Osteoblast (primary cell): ENCODE results near the gene ADD2. TPM values are rescaled to one million over a fixed set of nuclear protein-coding genes. Genes with fewer than 3 reads are reported as not detected.

Experiments
- DNase-seq: peaks from one replicate; pipeline ENCODE4 v3.0.0; 2011; ENCODE audit warnings: low spot score, mixed read lengths; ENCODE audit not compliant: insufficient read length; ENCODE audit errors: missing footprints
- H2AFZ ChIP-seq: 2 replicates; pipeline ENCODE4 v1.6.0; 2011; ENCODE audit warnings: mild to moderate bottlenecking, low read length
- H3K27ac ChIP-seq: 2 replicates; pipeline ENCODE4 v1.5.1; 2011; ENCODE audit warnings: mild to moderate bottlenecking, low read depth, low read length, moderate library complexity
- H3K27me3 ChIP-seq: 2 replicates; pipeline ENCODE4 v1.6.0; 2012; ENCODE audit warnings: mild to moderate bottlenecking, control low read depth, inconsistent platforms, low read length, moderate library complexity; ENCODE audit not compliant: insufficient read depth
- H3K36me3 ChIP-seq: 2 replicates; pipeline ENCODE4 v1.5.1; 2011; ENCODE audit warnings: mild to moderate bottlenecking, low read length, control low read depth, moderate library complexity; ENCODE audit not compliant: insufficient read depth
- H3K4me1 ChIP-seq: 2 replicates; pipeline ENCODE4 v1.5.1; 2011; ENCODE audit warnings: mild to moderate bottlenecking, low read length, control low read depth, moderate library complexity; ENCODE audit not compliant: insufficient read depth
- H3K4me2 ChIP-seq: 2 replicates; pipeline ENCODE4 v1.6.0; 2011; ENCODE audit warnings: mild to moderate bottlenecking, low read length; ENCODE audit not compliant: insufficient read depth
- H3K4me3 ChIP-seq: fragments of 200-600 bp; sonication (generic); 3 replicates; pipeline ENCODE4 v1.5.1; 2012; ENCODE audit warnings: mild to moderate bottlenecking, low read length, inconsistent platforms; ENCODE audit not compliant: insufficient read depth
- H3K79me2 ChIP-seq: 2 replicates; pipeline ENCODE4 v1.6.0; 2012; ENCODE audit warnings: mild to moderate bottlenecking, low read length, control low read depth, inconsistent platforms; ENCODE audit not compliant: insufficient read depth
- H3K9me3 ChIP-seq: 2 replicates; pipeline ENCODE4 v1.5.1; 2011; ENCODE audit warnings: low read depth, low read length, control low read depth
- H4K20me1 ChIP-seq: 2 replicates; pipeline ENCODE4 v1.6.0; 2012; ENCODE audit warnings: mild to moderate bottlenecking, low read length, control low read depth; ENCODE audit not compliant: insufficient read depth
- total RNA-seq: library from RNA; depleted of rRNA; stranded (reverse); fragments of >200 nt; gene quantifications from 2 replicates; pipeline ENCODE4 v1.2.3, GENCODE V29; 2012
- TF ChIP-seq, protein P1 (sequence below): IDR thresholded peaks from 2 replicates; pipeline ENCODE4 v1.5.1; 2011; ENCODE audit warnings: mild to moderate bottlenecking, low read depth, low read length, moderate library complexity; ENCODE audit errors: extremely low read depth

ADD2 gene
- total RNA-seq, 1 donor, result not detected

DNA sequence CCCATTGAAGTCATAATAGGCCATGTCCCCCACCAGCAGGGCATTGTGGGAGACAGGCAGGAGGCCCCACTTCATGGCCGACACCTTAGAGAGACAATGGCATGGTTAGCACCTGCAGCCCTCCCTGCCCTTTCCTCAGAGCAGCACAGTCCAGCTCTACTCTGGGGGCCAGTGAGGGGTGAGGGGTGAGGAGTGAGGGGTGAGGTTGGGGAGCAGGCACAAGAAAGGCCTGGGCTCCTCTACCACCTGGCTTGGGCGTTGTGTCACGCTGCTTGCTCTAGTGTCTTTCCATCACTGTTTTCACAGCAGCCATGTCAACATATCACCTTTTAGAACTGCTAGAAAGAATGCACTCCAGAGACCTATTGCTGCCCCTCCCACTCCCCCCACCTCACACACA lies 77.2 kb downstream of the ADD2 start:
- Histone ChIP-seq H3K36me3 (no peaks in the 10 kb centered on the region), H3K27me3 (peaks cover 12% of the 10 kb centered on the region), H3K9me3 (no peaks in the 10 kb centered on the region), H3K4me1 (peaks cover 3% of the 10 kb centered on the region), H3K4me2 (no peak overlapping the region), H3K4me3 (no peak overlapping the region), H4K20me1 (no peaks in the 10 kb centered on the region), H3K79me2 (no peaks in the 10 kb centered on the region), H2AFZ (no peak overlapping the region), H3K27ac (no peak overlapping the region)
- TF ChIP-seq, protein P1, sequence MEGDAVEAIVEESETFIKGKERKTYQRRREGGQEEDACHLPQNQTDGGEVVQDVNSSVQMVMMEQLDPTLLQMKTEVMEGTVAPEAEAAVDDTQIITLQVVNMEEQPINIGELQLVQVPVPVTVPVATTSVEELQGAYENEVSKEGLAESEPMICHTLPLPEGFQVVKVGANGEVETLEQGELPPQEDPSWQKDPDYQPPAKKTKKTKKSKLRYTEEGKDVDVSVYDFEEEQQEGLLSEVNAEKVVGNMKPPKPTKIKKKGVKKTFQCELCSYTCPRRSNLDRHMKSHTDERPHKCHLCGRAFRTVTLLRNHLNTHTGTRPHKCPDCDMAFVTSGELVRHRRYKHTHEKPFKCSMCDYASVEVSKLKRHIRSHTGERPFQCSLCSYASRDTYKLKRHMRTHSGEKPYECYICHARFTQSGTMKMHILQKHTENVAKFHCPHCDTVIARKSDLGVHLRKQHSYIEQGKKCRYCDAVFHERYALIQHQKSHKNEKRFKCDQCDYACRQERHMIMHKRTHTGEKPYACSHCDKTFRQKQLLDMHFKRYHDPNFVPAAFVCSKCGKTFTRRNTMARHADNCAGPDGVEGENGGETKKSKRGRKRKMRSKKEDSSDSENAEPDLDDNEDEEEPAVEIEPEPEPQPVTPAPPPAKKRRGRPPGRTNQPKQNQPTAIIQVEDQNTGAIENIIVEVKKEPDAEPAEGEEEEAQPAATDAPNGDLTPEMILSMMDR, result no peak
- DNase-seq, result no peak

DNA sequence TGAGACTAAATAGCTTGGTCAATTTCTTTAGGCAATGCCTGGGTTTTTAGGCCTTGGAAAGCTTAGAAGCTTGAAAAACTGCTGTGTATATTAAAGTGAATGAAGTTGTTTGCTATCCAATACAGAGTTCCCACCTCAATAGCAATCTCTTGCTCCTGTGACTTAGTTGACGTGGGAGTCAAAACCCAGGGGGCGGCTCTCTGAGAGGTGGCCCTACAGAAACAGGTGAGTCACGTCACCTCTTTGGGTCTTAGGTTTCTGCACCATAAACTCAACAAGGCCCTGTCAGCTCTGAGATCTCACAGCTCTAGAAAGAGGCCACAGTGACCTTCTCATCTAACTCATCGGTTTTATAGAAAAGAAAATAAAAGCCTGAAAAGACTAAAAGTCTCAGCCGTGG lies 79.6 kb downstream of the ADD2 start:
- Histone ChIP-seq H3K4me2 (no peak overlapping the region), H3K9me3 (no peaks in the 10 kb centered on the region), H2AFZ (no peak overlapping the region), H3K4me1 (peaks cover 3% of the 10 kb centered on the region), H3K27ac (no peak overlapping the region), H4K20me1 (no peaks in the 10 kb centered on the region), H3K36me3 (no peaks in the 10 kb centered on the region), H3K27me3 (peaks cover 9% of the 10 kb centered on the region), H3K79me2 (no peaks in the 10 kb centered on the region), H3K4me3 (no peak overlapping the region)
- TF ChIP-seq, protein P1, result no peak
- no peak for DNase-seq

DNA sequence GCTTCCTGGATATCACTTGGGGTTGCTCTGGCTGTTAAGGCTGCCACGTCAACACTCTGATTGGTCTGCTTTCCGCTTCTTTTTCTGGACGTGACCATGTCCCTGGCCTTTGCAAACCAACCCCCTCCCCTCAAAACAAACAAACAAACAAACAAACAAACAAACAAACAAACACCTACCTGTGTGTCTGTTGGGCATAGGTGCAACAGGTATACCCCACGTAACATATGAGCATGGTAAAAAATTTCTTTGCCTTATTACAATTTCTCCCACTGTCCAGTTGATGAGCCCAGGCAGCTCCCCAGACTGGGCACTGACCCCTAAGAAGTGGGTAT lies 80.6 kb downstream of the ADD2 start:
- H3K79me2 ChIP-seq, result no peaks in the 10 kb centered on the region
- no peak overlapping the region for H3K4me2 ChIP-seq
- H3K4me3 ChIP-seq, result no peak overlapping the region
- H4K20me1 ChIP-seq, result no peaks in the 10 kb centered on the region
- DNase-seq, result no peak
- no peak overlapping the region for H3K27ac ChIP-seq
- H3K4me1 ChIP-seq, result peaks cover 3% of the 10 kb centered on the region
- H3K9me3 ChIP-seq, result no peaks in the 10 kb centered on the region
- peaks cover 9% of the 10 kb centered on the region for H3K27me3 ChIP-seq
- TF ChIP-seq, protein P1, result no peak
- no peaks in the 10 kb centered on the region for H3K36me3 ChIP-seq
- H2AFZ ChIP-seq, result no peak overlapping the region

DNA sequence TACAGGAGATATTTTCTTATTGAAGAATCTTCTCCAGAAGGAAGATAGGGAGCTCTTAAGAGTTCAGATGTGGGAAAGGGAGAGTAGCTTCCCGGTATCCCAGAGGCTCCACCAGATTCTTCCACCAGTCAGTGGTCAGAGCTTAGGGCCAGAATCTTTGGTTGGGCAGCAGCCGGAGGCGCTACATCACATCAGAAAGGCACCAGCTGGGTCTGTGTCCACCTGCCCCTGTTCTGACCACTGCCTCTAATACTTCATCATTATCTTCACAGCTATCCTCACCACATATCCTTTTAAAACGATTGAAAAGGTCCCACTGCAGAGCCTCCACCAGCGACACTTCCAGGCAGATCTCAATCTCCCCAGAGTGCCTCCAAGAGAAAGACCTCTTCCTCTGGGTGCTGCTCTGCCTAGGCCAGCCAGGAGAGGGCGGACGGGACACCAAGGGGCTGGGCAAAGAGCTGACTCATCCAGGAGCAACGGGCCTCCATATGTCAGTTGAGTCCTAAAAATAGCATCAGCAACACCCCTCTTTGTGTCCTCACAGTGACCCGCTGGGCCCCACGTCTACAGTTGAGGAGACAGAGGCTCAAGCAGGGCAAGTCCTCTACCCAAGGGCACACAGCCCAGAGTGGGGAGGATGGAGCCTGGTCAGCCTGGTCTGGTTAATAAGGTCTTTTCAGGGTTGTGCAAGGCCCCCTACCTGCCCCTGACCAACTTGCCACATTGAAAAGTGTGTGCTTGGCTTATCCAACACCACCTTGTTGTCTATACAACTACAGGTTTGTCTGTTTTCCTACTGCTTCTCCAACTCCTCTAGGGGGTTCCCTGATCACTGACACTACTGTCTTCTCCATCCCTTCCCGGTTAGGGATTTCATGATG lies 81.2 kb downstream of the ADD2 start:
- peak; percentile 95 for DNase-seq
- Histone ChIP-seq H3K27me3 (peaks cover 3% of the 10 kb centered on the region), H3K4me2 (peak overlapping the region; percentile 6), H3K9me3 (no peaks in the 10 kb centered on the region), H3K79me2 (no peaks in the 10 kb centered on the region), H3K36me3 (no peaks in the 10 kb centered on the region), H3K4me1 (peaks cover 3% of the 10 kb centered on the region), H3K27ac (no peak overlapping the region), H4K20me1 (no peaks in the 10 kb centered on the region), H3K4me3 (no peak overlapping the region), H2AFZ (peak overlapping the region; percentile 61)
- TF ChIP-seq, protein P1, result peak; percentile 58
